ENCODE data around the gene MKKS. TPM values are rescaled to one million over a fixed set of nuclear protein-coding genes. Genes with fewer than 3 reads are reported as not detected.

MKKS gene
- total RNA-seq, 1 experiment from 2014 or later: 15.3 TPM

- no peak for TF ChIP-seq CTCF (IDR thresholded peaks at IDR 0.05; ENCODE audit: insufficient read depth in 1 of 2, low read depth in 1 of 2, low read length in 1 of 2, severe bottlenecking in 1 of 2, unreplicated experiment in 1 of 2)
- no TSS peak for BruUV-seq (replicated peaks)
- H3K36me3 Mint-ChIP-seq (ENCODE audit: insufficient read depth, unreplicated experiment): no peaks in the 10 kb centered on the region
- peaks cover 5% of the 10 kb centered on the region for H3K27me3 Mint-ChIP-seq (ENCODE audit: insufficient read depth, unreplicated experiment)
- POLR2A ChIA-PET: no interaction called here
- DNase-seq: no peak
- Histone ChIP-seq H3K9me3 (peaks cover 5% of the 10 kb centered on the region; the same call in 1 of the 2 replicates), H3K4me1 (no peaks in the 10 kb centered on the region), H3K27me3 (replicated peaks; ENCODE audit: control insufficient read depth, insufficient read depth, low read length) (no peaks in the 10 kb centered on the region), H3K36me3 (ENCODE audit: control insufficient read depth, insufficient read depth, low read length) (no peaks in the 10 kb centered on the region), H3K4me3 (ENCODE audit: low read depth, low read length) (no peak overlapping the region)
- H3K27ac Mint-ChIP-seq (ENCODE audit: unreplicated experiment): no peak overlapping the region
- CTCF ChIA-PET: no interaction called here
- H3K9me3 Mint-ChIP-seq (ENCODE audit: unreplicated experiment): no peaks in the 10 kb centered on the region
- intact Hi-C loops (cut with micrococcal nuclease; ENCODE audit: unreplicated experiment): no loop called here
- no peaks in the 10 kb centered on the region for H3K4me1 Mint-ChIP-seq (ENCODE audit: low read depth, unreplicated experiment)
- H3K4me3 Mint-ChIP-seq (ENCODE audit: unreplicated experiment): no peak overlapping the region
These were observed 46.3 kb downstream of the MKKS start for GRCh38 chr20:10387686-10388085.

DNA sequence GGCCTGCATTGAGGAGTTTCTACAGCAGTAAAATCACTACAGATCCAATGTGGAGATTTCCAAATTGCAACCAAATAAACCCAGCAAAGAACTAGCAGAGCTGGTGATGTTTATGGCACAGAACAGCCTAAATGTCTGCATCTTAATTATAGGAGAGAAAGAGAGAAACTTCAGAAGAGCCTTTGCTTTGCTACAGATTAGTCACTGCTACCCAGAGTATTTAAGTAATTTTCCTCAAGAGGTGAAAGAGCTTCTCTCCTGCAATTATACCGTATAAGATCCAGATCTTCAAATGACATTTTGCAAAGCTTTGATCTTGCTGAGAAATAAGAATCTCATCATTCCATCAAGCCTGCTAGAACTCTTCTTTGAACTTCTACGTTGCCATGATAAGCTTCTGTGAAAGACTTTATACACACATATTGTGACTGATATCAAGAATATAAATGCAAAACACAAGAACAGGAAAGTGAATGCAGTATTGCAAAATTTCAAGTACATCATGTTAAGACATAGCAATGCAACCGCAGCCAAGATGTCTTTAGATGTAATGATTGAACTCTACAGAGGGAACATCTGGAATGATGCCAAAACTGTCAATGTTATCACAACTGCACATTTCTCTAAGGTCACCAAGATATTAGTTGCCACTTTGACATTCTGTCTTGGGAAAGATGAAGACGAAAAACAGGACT is 48.0 kb downstream of the MKKS start:
- Mint-ChIP-seq H3K4me3 (ENCODE audit: unreplicated experiment) (no peak overlapping the region), H3K9me3 (ENCODE audit: unreplicated experiment) (no peaks in the 10 kb centered on the region), H3K27me3 (ENCODE audit: insufficient read depth, unreplicated experiment) (peaks cover 5% of the 10 kb centered on the region), H3K4me1 (ENCODE audit: low read depth, unreplicated experiment) (no peaks in the 10 kb centered on the region), H3K27ac (ENCODE audit: unreplicated experiment) (no peak overlapping the region), H3K36me3 (ENCODE audit: insufficient read depth, unreplicated experiment) (no peaks in the 10 kb centered on the region)
- POLR2A ChIA-PET: no interaction called here
- intact Hi-C loops (cut with micrococcal nuclease; ENCODE audit: unreplicated experiment): no loop called here
- H3K9me3 ChIP-seq: peaks cover 5% of the 10 kb centered on the region; the same call in 1 of the 2 replicates
- no peak overlapping the region for H3K4me3 ChIP-seq (ENCODE audit: low read depth, low read length)
- H3K4me1 ChIP-seq: no peaks in the 10 kb centered on the region
- CTCF ChIA-PET: no interaction called here
- H3K27me3 ChIP-seq (replicated peaks; ENCODE audit: control insufficient read depth, insufficient read depth, low read length): no peaks in the 10 kb centered on the region
- BruUV-seq (replicated peaks): no TSS peak
- DNase-seq: no peak
- no peak for TF ChIP-seq CTCF (IDR thresholded peaks at IDR 0.05; ENCODE audit: insufficient read depth in 1 of 2, low read depth in 1 of 2, low read length in 1 of 2, severe bottlenecking in 1 of 2, unreplicated experiment in 1 of 2)
- H3K36me3 ChIP-seq (ENCODE audit: control insufficient read depth, insufficient read depth, low read length): no peaks in the 10 kb centered on the region

GRCh38 chr20:10381477-10381876 is 52.5 kb downstream of the MKKS start:
- DNase-seq: no peak
- H3K4me1 Mint-ChIP-seq (ENCODE audit: low read depth, unreplicated experiment): no peaks in the 10 kb centered on the region
- no peaks in the 10 kb centered on the region for H3K27me3 Mint-ChIP-seq (ENCODE audit: insufficient read depth, unreplicated experiment)
- TF ChIP-seq CTCF (IDR thresholded peaks at IDR 0.05; ENCODE audit: insufficient read depth in 1 of 2, low read depth in 1 of 2, low read length in 1 of 2, severe bottlenecking in 1 of 2, unreplicated experiment in 1 of 2): no peak
- H3K4me3 Mint-ChIP-seq (ENCODE audit: unreplicated experiment): no peak overlapping the region
- peaks cover 5% of the 10 kb centered on the region for H3K9me3 Mint-ChIP-seq (ENCODE audit: unreplicated experiment)
- intact Hi-C loops (cut with micrococcal nuclease; ENCODE audit: unreplicated experiment): no loop called here
- Histone ChIP-seq H3K27me3 (replicated peaks; ENCODE audit: control insufficient read depth, insufficient read depth, low read length) (no peaks in the 10 kb centered on the region), H3K36me3 (ENCODE audit: control insufficient read depth, insufficient read depth, low read length) (no peaks in the 10 kb centered on the region), H3K4me1 (no peaks in the 10 kb centered on the region), H3K9me3 (no peaks in the 10 kb centered on the region), H3K4me3 (ENCODE audit: low read depth, low read length) (no peak overlapping the region)
- ChIA-PET CTCF (no interaction called here), POLR2A (no interaction called here)
- no TSS peak for BruUV-seq (replicated peaks)
- H3K36me3 Mint-ChIP-seq (ENCODE audit: insufficient read depth, unreplicated experiment): no peaks in the 10 kb centered on the region
- H3K27ac Mint-ChIP-seq (ENCODE audit: unreplicated experiment): no peak overlapping the region
